Chondrocyte (in vitro differentiated cells): ENCODE results near the gene HS6ST3. TPM values are rescaled to one million over a fixed set of nuclear protein-coding genes. Genes with fewer than 3 reads are reported as not detected.

Source experiments
- DNase-seq: peaks from one replicate; pipeline ENCODE4 v3.0.0; 2021; ENCODE audit warnings: mixed read lengths, low spot score
- H3K27ac Mint-ChIP-seq: one replicate; pipeline ENCODE4 v1.8.0; 2021; ENCODE audit warnings: mild to moderate bottlenecking, moderate library complexity, mixed read lengths; ENCODE audit not compliant: unreplicated experiment
- H3K27me3 Mint-ChIP-seq: 2 replicates; pipeline ENCODE4 v1.8.0; 2021; ENCODE audit warnings: low read depth, mixed read lengths
- H3K36me3 Mint-ChIP-seq: 2 replicates; pipeline ENCODE4 v1.8.0; 2021; ENCODE audit warnings: low read depth, mixed read lengths
- H3K4me1 Mint-ChIP-seq: 2 replicates; pipeline ENCODE4 v1.8.0; 2021; ENCODE audit warnings: low read depth, mild to moderate bottlenecking, mixed read lengths
- H3K4me3 Mint-ChIP-seq: one replicate; pipeline ENCODE4 v1.8.0; 2021; ENCODE audit warnings: mild to moderate bottlenecking, moderate library complexity, mixed read lengths; ENCODE audit not compliant: unreplicated experiment
- H3K9me3 Mint-ChIP-seq: 2 replicates; pipeline ENCODE4 v1.8.0; 2021; ENCODE audit warnings: low read depth, mixed read lengths
- total RNA-seq: library from RNA; stranded (reverse); gene quantifications from 3 replicates; pipeline ENCODE4 v1.2.1, GENCODE V29; 2021
- TF ChIP-seq, protein P1 (sequence below): fragments of 200-600 bp; sonication (generic); IDR thresholded peaks from 2 replicates; pipeline ENCODE4 v1.5.0; 2021; ENCODE audit warnings: antibody characterized with exemption, mild to moderate bottlenecking, moderate library complexity

The HS6ST3 gene
- total RNA-seq, 1 donor from 2014 or later: not detected

DNA sequence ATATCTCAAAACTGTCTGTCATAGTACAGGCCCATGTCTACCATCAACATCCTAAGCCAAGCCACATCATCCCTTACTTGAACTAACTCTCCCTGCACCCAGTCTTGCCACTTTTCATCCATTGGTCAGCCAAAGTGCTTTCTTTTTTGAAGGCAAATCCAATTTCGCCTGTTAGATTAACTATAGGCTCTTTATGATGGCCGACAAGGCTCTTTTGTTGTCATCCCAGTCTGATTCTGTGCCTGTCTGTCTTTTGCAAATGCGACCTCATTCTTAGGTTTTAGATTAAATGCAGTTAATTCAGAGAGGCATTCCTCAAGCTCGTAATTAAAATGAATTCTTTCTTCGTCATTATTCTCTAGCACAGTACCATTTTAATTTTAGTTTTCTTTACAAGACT, 148.3 kb downstream of the HS6ST3 start:
- H3K27me3 Mint-ChIP-seq: no peaks in the 10 kb centered on the region
- no peak overlapping the region for H3K4me3 Mint-ChIP-seq
- no peak overlapping the region for H3K27ac Mint-ChIP-seq
- H3K4me1 Mint-ChIP-seq: no peaks in the 10 kb centered on the region
- H3K9me3 Mint-ChIP-seq: no peaks in the 10 kb centered on the region
- H3K36me3 Mint-ChIP-seq: no peaks in the 10 kb centered on the region
- TF ChIP-seq, protein P1, sequence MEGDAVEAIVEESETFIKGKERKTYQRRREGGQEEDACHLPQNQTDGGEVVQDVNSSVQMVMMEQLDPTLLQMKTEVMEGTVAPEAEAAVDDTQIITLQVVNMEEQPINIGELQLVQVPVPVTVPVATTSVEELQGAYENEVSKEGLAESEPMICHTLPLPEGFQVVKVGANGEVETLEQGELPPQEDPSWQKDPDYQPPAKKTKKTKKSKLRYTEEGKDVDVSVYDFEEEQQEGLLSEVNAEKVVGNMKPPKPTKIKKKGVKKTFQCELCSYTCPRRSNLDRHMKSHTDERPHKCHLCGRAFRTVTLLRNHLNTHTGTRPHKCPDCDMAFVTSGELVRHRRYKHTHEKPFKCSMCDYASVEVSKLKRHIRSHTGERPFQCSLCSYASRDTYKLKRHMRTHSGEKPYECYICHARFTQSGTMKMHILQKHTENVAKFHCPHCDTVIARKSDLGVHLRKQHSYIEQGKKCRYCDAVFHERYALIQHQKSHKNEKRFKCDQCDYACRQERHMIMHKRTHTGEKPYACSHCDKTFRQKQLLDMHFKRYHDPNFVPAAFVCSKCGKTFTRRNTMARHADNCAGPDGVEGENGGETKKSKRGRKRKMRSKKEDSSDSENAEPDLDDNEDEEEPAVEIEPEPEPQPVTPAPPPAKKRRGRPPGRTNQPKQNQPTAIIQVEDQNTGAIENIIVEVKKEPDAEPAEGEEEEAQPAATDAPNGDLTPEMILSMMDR: no peak
- no peak for DNase-seq

DNA sequence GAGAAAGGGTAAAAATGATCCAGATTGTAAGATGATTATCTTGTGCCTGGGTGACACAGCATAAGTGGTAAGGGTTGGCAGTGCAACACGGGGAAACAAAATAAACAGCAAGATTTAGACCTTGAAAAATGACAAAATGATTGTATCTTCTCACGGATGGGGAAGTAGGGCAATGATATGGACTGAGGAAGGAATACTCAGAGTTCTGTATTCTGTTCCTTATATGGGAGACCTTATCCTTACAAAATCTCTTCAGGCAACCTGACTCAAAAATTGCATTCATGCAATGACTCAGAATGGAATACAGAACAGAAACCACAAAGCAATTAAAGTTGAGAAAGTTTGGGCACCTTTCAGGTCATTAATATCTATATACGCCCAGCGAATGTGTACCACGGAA, 149.0 kb downstream of the HS6ST3 start:
- no peaks in the 10 kb centered on the region for H3K4me1 Mint-ChIP-seq
- TF ChIP-seq, protein P1: no peak
- no peak overlapping the region for H3K27ac Mint-ChIP-seq
- H3K9me3 Mint-ChIP-seq: no peaks in the 10 kb centered on the region
- no peak overlapping the region for H3K4me3 Mint-ChIP-seq
- no peaks in the 10 kb centered on the region for H3K36me3 Mint-ChIP-seq
- DNase-seq: no peak
- H3K27me3 Mint-ChIP-seq: no peaks in the 10 kb centered on the region

DNA sequence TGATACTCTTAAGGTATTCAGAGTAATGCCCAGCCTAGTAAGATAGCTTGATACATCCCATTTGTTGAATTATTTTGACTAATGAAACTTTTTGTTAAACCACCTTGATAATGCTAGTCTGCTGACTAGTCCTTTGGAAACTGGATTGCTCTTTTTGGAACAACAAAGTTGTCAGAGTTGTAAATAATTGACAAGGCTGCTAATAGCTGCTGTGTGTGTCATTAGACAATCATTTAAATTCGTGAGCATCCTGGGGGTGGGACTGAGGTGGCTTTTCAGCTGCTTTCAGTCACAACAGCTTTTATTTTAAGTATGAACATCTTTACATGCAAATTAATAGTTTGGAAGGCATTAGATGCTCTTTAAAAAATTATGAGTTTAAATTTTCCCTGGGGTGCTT, 153.5 kb downstream of the HS6ST3 start:
- TF ChIP-seq, protein P1: no peak
- H3K4me3 Mint-ChIP-seq: no peak overlapping the region
- no peak for DNase-seq
- no peaks in the 10 kb centered on the region for H3K4me1 Mint-ChIP-seq
- H3K27me3 Mint-ChIP-seq: peaks cover 6% of the 10 kb centered on the region
- H3K36me3 Mint-ChIP-seq: no peaks in the 10 kb centered on the region
- no peaks in the 10 kb centered on the region for H3K9me3 Mint-ChIP-seq
- no peak overlapping the region for H3K27ac Mint-ChIP-seq

DNA sequence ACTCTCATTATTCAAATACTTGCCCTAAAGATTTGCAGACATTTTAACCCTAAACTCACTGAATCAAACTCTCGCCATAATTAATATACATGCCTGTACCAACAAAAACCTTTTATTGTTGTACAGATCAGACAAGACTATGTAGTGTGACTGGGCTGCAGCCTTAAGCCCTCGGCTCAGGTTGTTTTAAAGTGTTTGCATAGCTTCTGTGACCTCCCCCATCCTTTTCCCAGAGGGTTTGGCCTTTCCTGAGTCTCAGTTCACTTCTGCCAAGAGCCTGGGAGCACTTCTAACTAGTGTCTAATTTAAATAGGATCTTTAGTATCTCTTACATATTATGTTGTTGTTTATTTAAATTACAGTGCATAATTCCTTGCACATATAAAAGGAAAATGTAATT, 158.2 kb downstream of the HS6ST3 start:
- no peak for DNase-seq
- Mint-ChIP-seq H3K4me1 (no peaks in the 10 kb centered on the region), H3K4me3 (no peak overlapping the region), H3K27me3 (peaks cover 6% of the 10 kb centered on the region), H3K9me3 (peaks cover 17% of the 10 kb centered on the region), H3K27ac (no peak overlapping the region), H3K36me3 (no peaks in the 10 kb centered on the region)
- TF ChIP-seq, protein P1: no peak

DNA sequence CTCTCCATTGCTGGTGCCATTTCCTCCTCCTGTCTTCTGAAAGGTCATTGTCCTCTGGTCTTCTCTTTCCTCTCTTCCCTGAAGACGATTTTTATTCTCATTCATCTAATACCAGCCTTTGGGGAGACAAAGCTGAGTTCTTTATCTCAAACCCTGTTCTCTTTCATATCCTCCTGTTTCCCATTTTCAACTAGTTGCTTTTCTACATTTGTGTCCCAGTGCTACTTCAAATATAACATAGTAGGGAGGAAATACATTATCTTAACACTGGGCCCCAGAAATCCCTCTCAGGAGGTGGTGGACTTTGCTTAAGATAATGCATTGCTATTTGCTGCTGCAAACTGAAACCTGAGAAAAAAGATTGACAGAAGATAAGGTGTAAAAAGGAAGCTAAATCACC, 159.1 kb downstream of the HS6ST3 start:
- TF ChIP-seq, protein P1: no peak
- Mint-ChIP-seq H3K27me3 (peaks cover 6% of the 10 kb centered on the region), H3K27ac (no peak overlapping the region)

More for the DNA sequence above, 159.1 kb downstream of the HS6ST3 start:
- H3K4me3 Mint-ChIP-seq: no peak overlapping the region
- no peaks in the 10 kb centered on the region for H3K4me1 Mint-ChIP-seq
- peaks cover 17% of the 10 kb centered on the region for H3K9me3 Mint-ChIP-seq
- H3K36me3 Mint-ChIP-seq: no peaks in the 10 kb centered on the region
- DNase-seq: no peak
